NB4 (cell line): ENCODE data around the gene PLCD1.

ENCODE experiments used
- DNase-seq: peaks from one replicate; pipeline ENCODE4 v3.0.0; 2010; ENCODE audit warnings: low read depth
- H3K4me3 ChIP-seq: one replicate; pipeline ENCODE4 v1.5.1; 2011; ENCODE audit warnings: mild to moderate bottlenecking, low read depth, low read length, moderate library complexity
- CTCF ChIP-seq: IDR thresholded peaks from one replicate; pipeline ENCODE4 v1.5.1; 2012; ENCODE audit warnings: low read depth, low read length
- MAX ChIP-seq: IDR thresholded peaks from 2 replicates; pipeline ENCODE4 v1.6.1; 2011; ENCODE audit warnings: low read depth, low read length
- MYC ChIP-seq: IDR thresholded peaks from 2 replicates; pipeline ENCODE4 v1.6.1; 2011; ENCODE audit warnings: low read depth, low read length
- POLR2A ChIP-seq: IDR thresholded peaks from 2 replicates; pipeline ENCODE4 v1.6.1; 2011; ENCODE audit warnings: mild to moderate bottlenecking; ENCODE audit not compliant: insufficient read length; ENCODE audit errors: extremely low read depth

The PLCD1 gene

GRCh38 chr3:38022301-38022700, 7.1 kb downstream of the PLCD1 start:
- TF ChIP-seq POLR2A: no peak
- no peak for TF ChIP-seq MAX
- no peak for TF ChIP-seq CTCF
- no peak for TF ChIP-seq MYC
- no peak for DNase-seq
- no peak overlapping the region for H3K4me3 ChIP-seq

GRCh38 chr3:38021196-38021595, 8.2 kb downstream of the PLCD1 start:
- no peak for DNase-seq
- no peak overlapping the region for H3K4me3 ChIP-seq
- TF ChIP-seq CTCF (no peak), POLR2A (no peak), MYC (no peak), MAX (no peak)

- no peak overlapping the region for H3K4me3 ChIP-seq
- no peak for TF ChIP-seq POLR2A
- no peak for DNase-seq
These were observed 9.1 kb downstream of the PLCD1 start for GRCh38 chr3:38020342-38020726.

GRCh38 chr3:38019658-38020341, 9.6 kb downstream of the PLCD1 start:
- no peak for TF ChIP-seq MAX
- TF ChIP-seq CTCF: no peak
- TF ChIP-seq MYC: no peak
- no peak for TF ChIP-seq POLR2A
- no peak for DNase-seq
- no peak overlapping the region for H3K4me3 ChIP-seq

- H3K4me3 ChIP-seq: no peak overlapping the region
- TF ChIP-seq CTCF: no peak
- DNase-seq: no peak
These were observed 10.9 kb downstream of the PLCD1 start for GRCh38 chr3:38018296-38019266.

GRCh38 chr3:38017445-38018295, 11.8 kb downstream of the PLCD1 start:
- DNase-seq: no peak
- TF ChIP-seq POLR2A (no peak), CTCF (no peak), MYC (no peak), MAX (no peak)
- no peak overlapping the region for H3K4me3 ChIP-seq
